ENCODE measurements around the gene MEIOB. TPM values are rescaled to one million over a fixed set of nuclear protein-coding genes. Genes with fewer than 3 reads are reported as not detected.

MEIOB gene
- total RNA-seq, 1 donor from 2014 or later = 3.7 TPM

- Mint-ChIP-seq H3K27ac (no peak overlapping the region), H3K36me3 (peaks cover 4% of the 10 kb centered on the region), H3K4me1 (peaks cover 2% of the 10 kb centered on the region), H3K4me3 (no peak overlapping the region), H3K27me3 (ENCODE audit: insufficient read depth, low read depth) (peaks cover 2% of the 10 kb centered on the region), H3K9me3 (no peaks in the 10 kb centered on the region)
- H3K27ac ChIP-seq = no peak overlapping the region
- H3K27me3 ChIP-seq = no peaks in the 10 kb centered on the region
- TF ChIP-seq CTCF (IDR thresholded peaks at IDR 0.05) (no peak), EZH2 (IDR thresholded peaks at IDR 0.05) (no peak), EZH2phosphoT487 (IDR thresholded peaks at IDR 0.05) (no peak)
- H3K4me3 ChIP-seq = no peak overlapping the region
- no peaks in the 10 kb centered on the region for H3F3A ChIP-seq (ENCODE audit: low read depth)
- H3K4me1 ChIP-seq = no peaks in the 10 kb centered on the region
- H3K4me2 ChIP-seq = no peak overlapping the region
- H2AFZ ChIP-seq (replicated peaks) = no peak overlapping the region
- H3K9ac ChIP-seq = no peak overlapping the region
- no peaks in the 10 kb centered on the region for H3K36me3 ChIP-seq
- H3K79me2 ChIP-seq (ENCODE audit: low read depth) = peaks cover 12% of the 10 kb centered on the region
- no peak for DNase-seq (ENCODE audit: low spot score)
- H4K20me1 ChIP-seq (ENCODE audit: low read depth) = peaks cover 8% of the 10 kb centered on the region
- no peaks in the 10 kb centered on the region for H3K9me3 ChIP-seq (ENCODE audit: low read depth)
Observed at GRCh38 chr16:1789643-1790045, 82.3 kb downstream of the MEIOB start.

DNA sequence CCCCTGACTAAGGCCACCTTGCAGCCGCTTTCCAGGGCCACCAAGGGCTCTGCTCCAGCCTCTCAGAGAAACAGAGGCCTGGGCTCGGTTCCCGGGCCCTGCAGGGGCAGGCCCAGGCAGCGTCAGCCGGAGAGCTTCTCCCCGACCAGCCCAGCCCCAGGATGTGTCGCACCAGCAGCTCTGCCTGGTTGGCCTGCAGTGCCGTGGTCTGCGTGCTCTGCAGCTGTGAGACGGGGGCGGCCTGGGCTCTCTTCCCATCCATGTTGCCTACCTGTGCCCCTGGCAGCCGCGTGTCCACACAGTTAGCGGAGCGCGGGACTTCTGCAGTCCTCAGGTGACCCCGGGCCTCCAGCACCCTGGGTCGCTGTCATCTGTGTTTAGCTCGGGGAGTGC, 83.3 kb downstream of the MEIOB start:
- Histone ChIP-seq H3F3A (ENCODE audit: low read depth) (no peaks in the 10 kb centered on the region), H3K4me2 (no peak overlapping the region), H3K27me3 (no peaks in the 10 kb centered on the region), H3K9me3 (ENCODE audit: low read depth) (no peaks in the 10 kb centered on the region), H3K9ac (no peak overlapping the region), H3K27ac (no peak overlapping the region), H3K79me2 (ENCODE audit: low read depth) (peaks cover 21% of the 10 kb centered on the region), H3K4me1 (no peaks in the 10 kb centered on the region), H4K20me1 (ENCODE audit: low read depth) (peaks cover 18% of the 10 kb centered on the region), H3K4me3 (no peak overlapping the region), H3K36me3 (no peaks in the 10 kb centered on the region), H2AFZ (replicated peaks) (no peak overlapping the region)
- no peak for DNase-seq (ENCODE audit: low spot score)
- no peak overlapping the region for H3K27ac Mint-ChIP-seq
- TF ChIP-seq CTCF (IDR thresholded peaks at IDR 0.05) = no peak
- TF ChIP-seq EZH2 (IDR thresholded peaks at IDR 0.05) = no peak
- TF ChIP-seq EZH2phosphoT487 (IDR thresholded peaks at IDR 0.05) = no peak
- H3K36me3 Mint-ChIP-seq = peaks cover 4% of the 10 kb centered on the region
- H3K4me3 Mint-ChIP-seq = peak overlapping the region; percentile 48
- H3K4me1 Mint-ChIP-seq = peaks cover 2% of the 10 kb centered on the region
- no peaks in the 10 kb centered on the region for H3K9me3 Mint-ChIP-seq
- H3K27me3 Mint-ChIP-seq (ENCODE audit: insufficient read depth, low read depth) = peaks cover 2% of the 10 kb centered on the region

GRCh38 chr16:1788095-1788707, 83.8 kb downstream of the MEIOB start:
- Histone ChIP-seq H3K4me3 (no peak overlapping the region), H3K36me3 (no peaks in the 10 kb centered on the region), H3K4me2 (no peak overlapping the region), H3K4me1 (no peaks in the 10 kb centered on the region), H3K27ac (no peak overlapping the region), H2AFZ (replicated peaks) (no peak overlapping the region), H3F3A (ENCODE audit: low read depth) (peaks cover 3% of the 10 kb centered on the region), H3K79me2 (ENCODE audit: low read depth) (peaks cover 26% of the 10 kb centered on the region), H3K9ac (no peak overlapping the region), H3K27me3 (no peaks in the 10 kb centered on the region), H4K20me1 (ENCODE audit: low read depth) (peaks cover 23% of the 10 kb centered on the region), H3K9me3 (ENCODE audit: low read depth) (no peaks in the 10 kb centered on the region)
- no peak for TF ChIP-seq EZH2phosphoT487 (IDR thresholded peaks at IDR 0.05)
- TF ChIP-seq CTCF (IDR thresholded peaks at IDR 0.05) = no peak
- no peak for TF ChIP-seq EZH2 (IDR thresholded peaks at IDR 0.05)
- H3K27ac Mint-ChIP-seq = no peak overlapping the region
- no peak overlapping the region for H3K4me3 Mint-ChIP-seq
- peaks cover 5% of the 10 kb centered on the region for H3K4me1 Mint-ChIP-seq
- DNase-seq (ENCODE audit: low spot score) = no peak
- H3K36me3 Mint-ChIP-seq = peaks cover 4% of the 10 kb centered on the region
- peaks cover 4% of the 10 kb centered on the region for H3K27me3 Mint-ChIP-seq (ENCODE audit: insufficient read depth, low read depth)
- no peaks in the 10 kb centered on the region for H3K9me3 Mint-ChIP-seq
